Neural progenitor cell (in vitro differentiated cells): ENCODE data around the gene ZNF839.

Experiments used
- CTCF ChIP-seq: fragments of 200-600 bp; sonication (generic); IDR thresholded peaks from 2 replicates; pipeline ENCODE4 v1.5.1; 2017; ENCODE audit warnings: antibody characterized with exemption, mild to moderate bottlenecking
- EZH2 ChIP-seq: fragments of 200-600 bp; sonication (generic); IDR thresholded peaks from 2 replicates; pipeline ENCODE4 v1.6.1; 2017; ENCODE audit warnings: antibody characterized with exemption, mild to moderate bottlenecking, moderate library complexity
- EZH2phosphoT487 ChIP-seq: fragments of 200-600 bp; sonication (generic); IDR thresholded peaks from 2 replicates; pipeline ENCODE4 v1.6.1; 2017; ENCODE audit warnings: antibody characterized with exemption

GRCh38 chr14:102316743-102317563 is 2.6 kb upstream of the ZNF839 start:
- TF ChIP-seq CTCF, result peak; percentile 46
- TF ChIP-seq EZH2, result no peak
- TF ChIP-seq EZH2phosphoT487, result no peak
